Liver (tissue), 9 donors: ENCODE measurements around the gene LYRM9. TPM values are rescaled to one million over a fixed set of nuclear protein-coding genes. Genes with fewer than 3 reads are reported as not detected.

Source experiments
- DNase-seq: peaks from one replicate; pipeline ENCODE4 v3.0.0-alpha.2; 2017; ENCODE audit warnings: low spot score
- H3K27ac ChIP-seq, 2 donors: one replicate each; pipeline ENCODE4 v1.7.0; 2013; ENCODE audit warnings: inconsistent platforms in 2 of 2, low read length in 2 of 2, control low read depth in 1 of 2, low read depth in 1 of 2, mild to moderate bottlenecking in 1 of 2
- H3K27me3 ChIP-seq, 4 donors: one replicate each; pipeline versions ENCODE4 v1.6.1 to v1.7.0; 2013; ENCODE audit warnings: low read length in 3 of 4, inconsistent platforms in 1 of 4, mild to moderate bottlenecking in 1 of 4, moderate library complexity in 1 of 4; ENCODE audit not compliant: control insufficient read depth in 4 of 4, insufficient read depth in 4 of 4
- H3K36me3 ChIP-seq, 4 donors: one replicate each; pipeline versions ENCODE4 v1.6.1 to v1.7.0; 2013; ENCODE audit warnings: low read length in 3 of 4, mild to moderate bottlenecking in 3 of 4, low read depth in 1 of 4, moderate library complexity in 1 of 4; ENCODE audit not compliant: control insufficient read depth in 4 of 4, insufficient read depth in 3 of 4
- H3K4me1 ChIP-seq, 4 donors: one replicate each; pipeline versions ENCODE4 v1.6.1 to v1.7.0; 2013; ENCODE audit warnings: low read length in 3 of 4, mild to moderate bottlenecking in 3 of 4, moderate library complexity in 1 of 4; ENCODE audit not compliant: control insufficient read depth in 4 of 4, insufficient read depth in 4 of 4
- H3K4me3 ChIP-seq, 3 donors: one replicate each; pipeline versions ENCODE4 v1.6.1 to v1.7.0; 2013; ENCODE audit warnings: low read length in 3 of 3, control low read depth in 1 of 3, low read depth in 1 of 3, mild to moderate bottlenecking in 1 of 3
- H3K9ac ChIP-seq, 2 donors: one replicate each; pipeline ENCODE4 v1.7.0; 2013; ENCODE audit warnings: low read length in 2 of 2, mild to moderate bottlenecking in 2 of 2, moderate library complexity in 2 of 2, control low read depth in 1 of 2, low read depth in 1 of 2
- H3K9me3 ChIP-seq, 4 donors: one replicate each; pipeline versions ENCODE4 v1.6.1 to v1.7.0; 2013; ENCODE audit warnings: low read length in 3 of 4; ENCODE audit not compliant: control insufficient read depth in 4 of 4
- EGR1 ChIP-seq, 2 donors: IDR thresholded peaks; 2 replicates each; pipeline ENCODE4 v1.6.1; 2016 to 2018; ENCODE audit warnings: antibody characterized with exemption in 2 of 2, low read depth in 2 of 2
- FOXA1 ChIP-seq: IDR thresholded peaks from 2 replicates; pipeline ENCODE4 v1.6.1; 2016; ENCODE audit warnings: antibody characterized with exemption
- FOXA2 ChIP-seq: IDR thresholded peaks from 2 replicates; pipeline ENCODE4 v1.6.1; 2016; ENCODE audit warnings: antibody characterized with exemption
- GABPA ChIP-seq, 2 donors: IDR thresholded peaks in 1 of 2; conservative IDR thresholded peaks in 1 of 2; 2 replicates each; pipeline ENCODE4 v1.6.1; 2016; ENCODE audit warnings: antibody characterized with exemption in 2 of 2, mild to moderate bottlenecking in 1 of 2, moderate library complexity in 1 of 2
- HNF4A ChIP-seq, 2 donors: conservative IDR thresholded peaks; 2 replicates each; pipeline ENCODE4 v1.6.1; 2016; ENCODE audit warnings: antibody characterized with exemption in 2 of 2, mild to moderate bottlenecking in 2 of 2
- HNF4G ChIP-seq: IDR thresholded peaks from 2 replicates; pipeline ENCODE4 v1.6.1; 2016; ENCODE audit warnings: antibody characterized with exemption
- JUND ChIP-seq, 2 donors: IDR thresholded peaks; 2 replicates each; pipeline ENCODE4 v1.6.1; 2016; ENCODE audit warnings: antibody characterized with exemption in 2 of 2
- MAX ChIP-seq: IDR thresholded peaks from 2 replicates; pipeline ENCODE4 v1.6.1; 2016; ENCODE audit warnings: antibody characterized with exemption
- NR2F2 ChIP-seq: IDR thresholded peaks from 2 replicates; pipeline ENCODE4 v1.6.1; 2016; ENCODE audit warnings: antibody characterized with exemption
- RXRA ChIP-seq, 2 donors: IDR thresholded peaks; 2 replicates each; pipeline ENCODE4 v1.6.1; 2017 to 2018; ENCODE audit warnings: antibody characterized with exemption in 2 of 2, mild to moderate bottlenecking in 1 of 2
- SP1 ChIP-seq: IDR thresholded peaks from 2 replicates; pipeline ENCODE4 v1.6.1; 2018; ENCODE audit warnings: antibody characterized with exemption, mild to moderate bottlenecking
- YY1 ChIP-seq: IDR thresholded peaks from 2 replicates; pipeline ENCODE4 v1.6.1; 2016; ENCODE audit warnings: antibody characterized with exemption, mild to moderate bottlenecking
- ZBTB33 ChIP-seq: IDR thresholded peaks from 2 replicates; pipeline ENCODE4 v1.6.1; 2016; ENCODE audit warnings: antibody characterized with exemption
- WGBS: extraction: QIAGEN DNeasy Blood & Tissue Kit; methylation state at CpG from one replicate; pipeline ENCODE4 v1.1.7; 2013; 5-methylcytosine and 5-hydroxymethylcytosine counted together
- polyA plus RNA-seq, 2 donors: library from polyadenylated mRNA; stranded (reverse) in 1 of 2; unstranded in 1 of 2; fragments of 200-250 nt in 1 of 2; fragments of >200 nt in 1 of 2; fragmentation: Nextera tagmentation in 1 of 2; extraction: Ambion mirVana in 1 of 2; gene quantifications; one replicate each; pipeline versions ENCODE4 v1.2.1 to v1.2.3, GENCODE V29; 2013 to 2015
- total RNA-seq, 2 donors: library from RNA; depleted of rRNA; stranded (reverse); fragments of >200 nt; gene quantifications; one replicate each; pipeline ENCODE4 v1.2.3, GENCODE V29; 2014
- TF ChIP-seq, protein P1 (sequence below): fragments of 150-350 bp; IDR thresholded peaks from 2 replicates; pipeline ENCODE4 v1.5.1; 2017; ENCODE audit warnings: improper control_type of control experiment, low read depth, low read length; ENCODE audit not compliant: missing input control
- TF ChIP-seq, protein P2 (sequence below): IDR thresholded peaks from 2 replicates; pipeline ENCODE4 v1.6.1; 2016; ENCODE audit warnings: antibody characterized with exemption
- donor health status: healthy.
- donor health status: healthy.
- donor health status: healthy.
- donor health status: healthy.
- donor health status: healthy.

The LYRM9 gene
- total and polyA plus RNA-seq, 4 donors, result 3.8 to 4.4 (median 4.1) TPM

DNA sequence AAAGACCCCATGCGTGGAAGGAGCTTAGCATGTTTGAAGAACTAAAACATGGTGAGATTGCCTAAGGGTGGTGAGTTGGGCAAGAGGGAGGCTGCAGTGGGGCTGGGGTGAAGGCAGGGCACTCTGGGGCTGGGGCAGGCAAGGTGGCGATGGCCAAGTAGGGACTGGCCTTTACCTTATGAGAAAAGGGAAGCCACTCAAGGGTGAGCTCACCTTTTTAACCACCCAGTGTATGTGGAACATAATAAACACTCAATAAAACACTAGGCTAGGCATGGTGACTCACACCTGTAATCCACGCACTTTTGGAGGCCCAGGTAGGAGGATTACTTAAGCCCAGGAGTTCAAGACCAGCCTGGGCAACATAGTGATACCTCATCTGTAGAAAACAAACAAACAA is 37.7 kb downstream of the LYRM9 start:
- Histone ChIP-seq H3K4me3 (no peak overlapping the region), H3K36me3 (no peaks in the 10 kb centered on the region), H3K9ac (no peak overlapping the region), H3K4me1 (no peaks in the 10 kb centered on the region), H3K9me3 (no peaks in the 10 kb centered on the region), H3K27me3 (no peaks in the 10 kb centered on the region), H3K27ac (no peak overlapping the region)
- WGBS, result 93% methylated on average over 3 of the region's 3 CpGs
- TF ChIP-seq FOXA1, result no peak
- TF ChIP-seq NR2F2, result no peak
- no peak for TF ChIP-seq EGR1 (IDR thresholded peaks at IDR 0.05; ENCODE audit: low read depth in 2 of 2)
- no peak for DNase-seq

- Histone ChIP-seq H3K36me3 (no peaks in the 10 kb centered on the region), H3K9ac (no peak overlapping the region), H3K4me3 (no peak overlapping the region), H3K4me1 (no peaks in the 10 kb centered on the region), H3K9me3 (no peaks in the 10 kb centered on the region), H3K27me3 (no peaks in the 10 kb centered on the region), H3K27ac (no peak overlapping the region)
- 88% methylated on average over 5 of the region's 5 CpGs for WGBS
- DNase-seq, result no peak
- TF ChIP-seq GABPA (IDR thresholded peaks at IDR 0.05 in 1 of 2, conservative IDR thresholded peaks at IDR 0.05 in 1 of 2) (no peak), RXRA (IDR thresholded peaks at IDR 0.05) (no peak), HNF4A (conservative IDR thresholded peaks at IDR 0.05) (no peak), SP1 (no peak), YY1 (no peak), JUND (IDR thresholded peaks at IDR 0.05) (no peak)
Measured at GRCh38 chr17:27854163-27854562, 39.0 kb downstream of the LYRM9 start.

- Histone ChIP-seq H3K27me3 (no peaks in the 10 kb centered on the region), H3K9me3 (no peaks in the 10 kb centered on the region), H3K27ac (no peak overlapping the region), H3K4me3 (no peak overlapping the region), H3K9ac (no peak overlapping the region), H3K36me3 (no peaks in the 10 kb centered on the region), H3K4me1 (no peaks in the 10 kb centered on the region)
- 72% methylated on average over 3 of the region's 3 CpGs for WGBS
- TF ChIP-seq JUND (IDR thresholded peaks at IDR 0.05) (no peak), NR2F2 (no peak), EGR1 (IDR thresholded peaks at IDR 0.05; ENCODE audit: low read depth in 2 of 2) (no peak)
- no peak for DNase-seq
Measured at GRCh38 chr17:27853091-27853490, 40.1 kb downstream of the LYRM9 start.

DNA sequence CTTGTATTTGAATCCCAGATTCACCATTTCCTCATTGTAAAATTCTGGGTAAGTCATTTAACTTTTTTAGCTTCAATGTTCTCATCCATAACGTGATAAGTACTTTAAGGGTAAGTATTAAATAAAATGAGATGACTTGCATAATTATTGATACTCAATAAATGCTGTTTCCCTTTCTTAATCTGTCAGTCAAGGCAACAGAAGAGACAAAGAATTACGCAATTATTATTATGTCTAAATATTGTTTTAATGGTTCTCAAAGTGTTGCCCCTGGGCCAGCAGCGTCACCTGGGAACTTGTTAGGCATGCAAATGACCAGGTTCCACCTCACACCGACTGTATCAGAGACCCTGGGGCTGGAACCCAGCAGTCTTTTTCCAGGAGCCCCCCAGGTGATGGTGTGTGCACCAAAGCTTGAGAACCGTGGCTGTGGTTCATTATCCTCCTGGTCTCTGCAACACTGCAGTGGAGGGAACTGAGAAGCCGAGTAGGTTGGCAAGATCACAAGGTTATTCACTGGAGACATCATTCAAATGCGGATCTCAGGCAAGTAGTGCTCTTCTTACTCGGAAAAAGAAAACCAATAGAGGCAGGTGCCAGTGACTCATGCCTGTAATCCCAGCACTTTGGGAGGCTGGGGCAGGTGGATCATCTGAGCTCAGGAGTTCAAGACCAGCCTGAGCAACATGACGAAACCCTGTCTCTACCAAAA is 43.5 kb downstream of the LYRM9 start:
- Histone ChIP-seq H3K27me3 (no peaks in the 10 kb centered on the region), H3K4me1 (peaks cover 2 to 11% (median 6%) of the 10 kb centered on the region in 4 donors), H3K9me3 (no peaks in the 10 kb centered on the region), H3K36me3 (no peaks in the 10 kb centered on the region), H3K9ac (no peak overlapping the region), H3K4me3 (no peak overlapping the region), H3K27ac (no peak overlapping the region)
- no peak for DNase-seq
- 86% methylated on average over 9 of the region's 9 CpGs for WGBS
- no peak for TF ChIP-seq FOXA1
- TF ChIP-seq FOXA2, result no peak
- TF ChIP-seq GABPA (IDR thresholded peaks at IDR 0.05 in 1 of 2, conservative IDR thresholded peaks at IDR 0.05 in 1 of 2), result no peak
- TF ChIP-seq NR2F2, result no peak
- TF ChIP-seq MAX, result no peak
- TF ChIP-seq HNF4A (conservative IDR thresholded peaks at IDR 0.05), result no peak
- TF ChIP-seq ZBTB33, result no peak
- TF ChIP-seq, protein P1, sequence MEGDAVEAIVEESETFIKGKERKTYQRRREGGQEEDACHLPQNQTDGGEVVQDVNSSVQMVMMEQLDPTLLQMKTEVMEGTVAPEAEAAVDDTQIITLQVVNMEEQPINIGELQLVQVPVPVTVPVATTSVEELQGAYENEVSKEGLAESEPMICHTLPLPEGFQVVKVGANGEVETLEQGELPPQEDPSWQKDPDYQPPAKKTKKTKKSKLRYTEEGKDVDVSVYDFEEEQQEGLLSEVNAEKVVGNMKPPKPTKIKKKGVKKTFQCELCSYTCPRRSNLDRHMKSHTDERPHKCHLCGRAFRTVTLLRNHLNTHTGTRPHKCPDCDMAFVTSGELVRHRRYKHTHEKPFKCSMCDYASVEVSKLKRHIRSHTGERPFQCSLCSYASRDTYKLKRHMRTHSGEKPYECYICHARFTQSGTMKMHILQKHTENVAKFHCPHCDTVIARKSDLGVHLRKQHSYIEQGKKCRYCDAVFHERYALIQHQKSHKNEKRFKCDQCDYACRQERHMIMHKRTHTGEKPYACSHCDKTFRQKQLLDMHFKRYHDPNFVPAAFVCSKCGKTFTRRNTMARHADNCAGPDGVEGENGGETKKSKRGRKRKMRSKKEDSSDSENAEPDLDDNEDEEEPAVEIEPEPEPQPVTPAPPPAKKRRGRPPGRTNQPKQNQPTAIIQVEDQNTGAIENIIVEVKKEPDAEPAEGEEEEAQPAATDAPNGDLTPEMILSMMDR, result no peak
- TF ChIP-seq, protein P2, sequence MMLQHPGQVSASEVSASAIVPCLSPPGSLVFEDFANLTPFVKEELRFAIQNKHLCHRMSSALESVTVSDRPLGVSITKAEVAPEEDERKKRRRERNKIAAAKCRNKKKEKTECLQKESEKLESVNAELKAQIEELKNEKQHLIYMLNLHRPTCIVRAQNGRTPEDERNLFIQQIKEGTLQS, result no peak
- TF ChIP-seq HNF4G, result no peak
